ENCODE data around the gene ZNF491.
"Not testable (repeated sequence)": the region's sequence is repeated elsewhere in the genome, so short reads cannot be mapped to it uniquely, and the experiment has no call there.

Gene ZNF491

DNA sequence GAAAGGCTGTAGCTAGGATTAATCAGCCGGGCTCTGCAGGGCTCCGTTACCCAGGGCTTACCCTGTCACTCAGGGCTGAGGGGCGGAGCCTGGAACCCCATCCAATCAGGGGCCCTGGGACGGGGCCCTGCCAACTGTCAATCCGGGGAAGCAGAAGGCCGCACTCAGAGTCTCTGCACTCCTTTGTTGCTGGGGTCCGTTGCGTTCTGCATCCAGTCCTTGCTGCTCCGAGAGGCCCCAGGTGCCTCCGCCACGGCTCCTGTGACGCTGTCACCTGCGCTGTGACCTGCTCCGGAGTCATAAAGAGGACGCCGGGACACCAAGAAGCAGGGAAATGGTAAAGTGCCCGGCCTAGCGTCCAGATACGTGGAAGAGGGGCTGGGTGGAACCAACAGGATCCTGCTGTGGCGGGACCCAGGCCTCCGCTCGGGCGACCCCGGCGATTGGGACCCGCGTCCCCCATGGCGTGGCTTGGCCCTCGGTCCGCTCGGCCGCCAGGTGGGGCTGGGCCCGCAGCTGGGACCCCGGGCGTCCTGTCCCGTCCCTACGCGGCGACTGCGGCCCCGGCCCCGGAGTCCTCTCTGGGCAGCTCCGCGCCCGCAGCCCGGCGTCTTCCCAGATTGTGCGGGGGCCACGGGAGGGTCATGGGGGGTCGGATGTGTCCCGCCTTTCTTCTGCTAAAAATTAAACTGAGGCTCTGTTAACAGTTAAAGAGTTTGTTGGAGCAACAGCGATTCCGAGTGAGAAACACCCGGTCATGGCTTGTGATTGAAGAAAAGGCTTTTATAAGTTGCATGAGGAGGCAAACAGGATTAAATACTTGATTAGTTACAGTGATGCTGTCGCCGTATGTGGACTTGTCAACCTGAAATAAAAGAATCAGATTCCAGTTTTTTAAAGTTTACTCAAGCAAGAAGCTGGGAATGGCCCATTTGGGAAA, at the start of gene ZNF491:
Gene ZNF491 (plus strand): TSS at position 133 of the 940 bp plus-strand sequence. CDS start 7,431 bp downstream, outside the sequence.
- peak; percentile 48 for DNase-seq (ENCODE audit: low read depth)

DNA sequence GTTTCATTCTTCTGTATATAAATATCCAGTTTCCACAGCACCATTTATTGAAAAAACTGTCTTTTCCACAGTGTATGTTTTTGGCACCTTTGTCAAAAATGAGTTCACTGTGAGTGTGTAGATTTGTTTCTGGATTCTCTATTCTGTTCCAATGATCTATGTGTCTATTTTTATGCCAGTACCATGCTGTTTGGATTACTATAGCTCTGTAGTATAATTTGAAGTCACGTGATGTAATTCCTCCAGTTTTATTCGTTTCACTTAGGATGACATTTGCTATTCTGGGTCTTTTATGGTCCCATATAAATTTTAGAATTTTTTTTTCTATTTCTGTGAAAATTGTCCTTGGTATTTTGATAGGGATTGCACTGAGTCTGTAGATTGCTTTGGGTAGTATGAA, 48.6 kb upstream of the ZNF491 start:
- no peak for DNase-seq (ENCODE audit: low read depth)

DNA sequence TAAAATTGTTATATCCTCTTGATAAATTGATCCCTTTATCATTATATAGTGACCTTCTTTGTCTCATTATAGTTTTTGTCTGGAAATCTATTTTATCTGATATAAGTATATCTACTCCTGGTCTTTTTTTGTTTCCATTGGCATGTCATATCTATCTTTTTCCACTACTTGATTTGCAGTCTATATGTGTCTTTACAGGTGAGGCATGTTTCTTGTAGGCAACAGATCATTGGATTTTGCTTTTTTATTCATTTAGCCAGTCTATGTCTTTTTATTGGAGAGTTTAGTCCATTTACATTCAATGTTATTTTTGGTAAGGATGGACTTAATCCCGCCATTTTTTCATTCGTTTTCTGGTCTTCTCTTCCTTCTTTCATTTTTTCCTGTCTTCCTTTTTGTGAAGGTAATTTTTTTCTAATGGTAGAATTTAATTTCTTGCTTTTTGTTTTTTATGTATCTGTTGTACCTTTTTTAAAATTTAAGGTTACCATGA, 46.0 kb upstream of the ZNF491 start:
- no peak for DNase-seq (ENCODE audit: low read depth)

DNA sequence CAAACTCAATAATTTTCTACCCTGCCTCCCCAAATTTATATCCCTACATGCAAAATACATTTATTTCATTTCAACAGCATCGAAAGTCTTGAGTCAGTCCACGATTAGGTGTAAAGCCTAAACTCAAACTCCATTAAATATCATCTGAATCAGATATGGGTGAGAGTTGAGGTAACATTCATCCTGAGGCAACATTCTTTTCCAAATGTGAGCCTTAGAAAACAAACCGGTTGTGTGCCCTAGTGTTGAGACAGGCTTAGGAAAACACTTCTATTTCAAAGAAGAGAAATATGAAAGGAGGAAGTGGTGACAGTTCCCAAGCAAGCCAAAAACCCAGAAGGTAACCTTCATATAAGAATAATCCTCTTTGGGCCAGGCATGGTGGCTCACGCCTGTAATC, 43.7 kb upstream of the ZNF491 start:
- no peak for DNase-seq (ENCODE audit: low read depth)

DNA sequence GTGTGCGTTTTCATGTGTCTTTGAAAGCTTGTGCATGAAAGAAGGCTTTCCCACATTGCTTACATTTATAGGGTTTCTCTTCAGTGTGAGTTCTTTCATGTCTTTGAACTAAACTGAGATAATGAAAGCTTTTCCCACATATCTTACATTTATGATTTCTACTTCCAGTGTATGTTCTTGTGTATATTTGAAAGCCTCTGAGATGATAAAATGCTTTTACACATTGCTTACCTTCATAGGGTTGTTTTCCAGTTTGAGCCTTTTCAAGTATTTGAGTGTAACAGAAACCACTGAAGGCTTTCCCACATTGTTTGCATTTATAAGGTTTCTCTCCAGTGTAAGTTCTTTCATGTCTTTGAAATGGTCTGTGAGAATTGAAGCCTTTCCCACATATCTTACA, 41.4 kb upstream of the ZNF491 start:
- no peak for DNase-seq (ENCODE audit: low read depth)

DNA sequence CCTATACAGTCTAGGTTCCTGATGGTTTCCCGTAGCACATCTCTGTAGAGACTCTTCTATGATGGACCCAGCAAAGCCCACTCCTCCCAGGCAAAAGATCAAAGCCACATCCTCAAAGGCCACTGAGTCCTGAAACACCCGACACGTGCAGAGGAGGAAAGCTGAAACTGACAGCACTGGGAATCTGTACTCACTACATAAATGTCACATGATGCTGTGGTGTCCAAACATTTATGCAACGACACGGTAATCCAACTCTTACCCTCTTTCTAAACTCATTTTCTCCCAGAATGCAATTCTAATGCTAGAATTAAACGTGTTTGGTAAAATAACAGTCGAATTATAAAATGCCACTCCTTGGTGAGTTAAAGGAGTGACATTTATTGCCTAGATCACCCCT, 38.5 kb upstream of the ZNF491 start:
- no peak for DNase-seq (ENCODE audit: low read depth)

DNA sequence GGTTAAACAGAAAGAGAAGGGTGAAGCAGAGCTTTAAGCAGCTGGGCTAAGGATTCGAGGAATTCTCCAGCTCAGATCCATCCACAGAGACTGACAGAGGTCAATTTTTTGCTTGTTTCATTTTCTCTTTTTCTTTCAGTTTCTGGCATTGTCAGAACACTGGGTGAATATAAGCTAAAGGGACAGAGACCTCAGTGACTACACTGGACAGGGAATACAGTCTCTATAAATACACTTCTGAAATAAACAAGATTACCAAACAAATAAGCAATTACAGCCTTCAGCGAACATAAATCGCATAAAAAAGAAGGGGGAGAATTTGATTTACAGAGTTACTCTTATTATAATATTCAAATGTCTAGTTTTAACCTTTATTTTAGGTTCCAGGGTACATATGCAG, 35.2 kb upstream of the ZNF491 start:
- no peak for DNase-seq (ENCODE audit: low read depth)

DNA sequence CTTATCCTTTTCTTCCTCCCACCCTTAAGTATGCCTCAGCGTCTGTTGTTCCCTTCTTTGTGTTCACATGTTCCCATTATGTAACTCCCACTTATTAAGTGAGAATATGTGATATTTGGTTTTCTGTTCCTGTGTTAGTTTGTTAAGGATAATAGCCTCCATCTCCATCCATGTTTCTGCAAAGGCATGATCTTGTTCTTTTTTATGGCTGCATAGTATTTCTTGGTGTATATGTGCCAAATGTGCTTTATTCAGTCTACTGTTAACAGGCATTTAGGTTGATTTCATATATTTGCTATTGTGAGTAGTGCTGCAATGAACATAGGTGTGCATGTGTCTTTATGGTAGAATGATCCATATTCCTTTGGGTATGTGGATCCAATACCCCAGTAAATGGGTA, 34.7 kb upstream of the ZNF491 start:
- no peak for DNase-seq (ENCODE audit: low read depth)

DNA sequence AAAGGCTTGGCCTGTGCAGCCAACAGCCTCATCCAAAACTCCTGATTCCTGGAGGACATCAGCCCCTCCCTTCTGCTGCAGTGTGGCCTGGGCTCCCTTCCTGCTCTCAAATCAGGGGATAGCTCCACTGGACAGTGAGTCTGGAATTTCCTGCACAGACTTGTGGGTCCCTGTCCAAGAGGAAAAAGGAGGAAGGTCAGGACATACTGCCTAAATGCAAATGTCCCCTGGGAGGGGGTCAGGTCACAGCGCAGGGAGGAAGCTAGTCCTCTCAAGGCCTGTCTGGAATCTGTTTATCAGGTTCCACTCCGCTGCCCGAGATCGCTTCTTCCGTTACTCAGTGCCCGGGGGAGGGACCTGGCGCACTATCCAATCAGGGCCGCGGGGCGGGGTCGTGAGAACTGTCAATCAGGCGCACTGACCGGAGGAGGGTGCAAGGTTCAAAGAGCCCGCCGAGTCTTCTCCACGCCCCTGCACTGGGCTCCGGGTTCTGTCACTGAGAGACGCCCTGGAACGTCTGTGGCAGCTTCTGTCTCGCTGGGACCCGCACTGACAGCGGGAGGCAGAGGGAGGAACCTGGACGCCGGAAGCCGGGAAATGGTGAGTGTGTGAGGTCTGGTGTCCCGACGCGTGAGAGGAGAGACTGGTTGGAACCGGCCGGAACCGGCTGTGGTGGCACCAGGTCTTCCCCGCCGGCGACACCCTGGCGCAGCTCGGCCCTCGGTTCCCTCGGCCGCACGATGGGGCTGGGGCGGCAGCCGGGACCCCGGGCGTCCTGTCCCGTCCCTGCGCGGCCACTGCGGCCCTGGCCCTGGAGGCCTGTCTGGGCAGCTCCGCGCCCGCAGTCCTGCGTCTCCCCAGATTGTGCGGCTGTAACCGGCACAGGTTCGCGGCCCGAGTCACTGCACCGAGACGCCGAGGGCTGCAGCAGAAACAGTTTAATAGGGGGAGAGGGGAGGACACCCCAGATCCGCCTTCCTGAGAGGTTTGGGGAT, 31.4 kb upstream of the ZNF491 start, which contains the start of gene ZNF441:
Gene ZNF441 (plus strand): TSS at position 404 of the 995 bp plus-strand sequence. CDS start 194 bp downstream, at position 598.
- DNase-seq (ENCODE audit: low read depth): peak; percentile 83

DNA sequence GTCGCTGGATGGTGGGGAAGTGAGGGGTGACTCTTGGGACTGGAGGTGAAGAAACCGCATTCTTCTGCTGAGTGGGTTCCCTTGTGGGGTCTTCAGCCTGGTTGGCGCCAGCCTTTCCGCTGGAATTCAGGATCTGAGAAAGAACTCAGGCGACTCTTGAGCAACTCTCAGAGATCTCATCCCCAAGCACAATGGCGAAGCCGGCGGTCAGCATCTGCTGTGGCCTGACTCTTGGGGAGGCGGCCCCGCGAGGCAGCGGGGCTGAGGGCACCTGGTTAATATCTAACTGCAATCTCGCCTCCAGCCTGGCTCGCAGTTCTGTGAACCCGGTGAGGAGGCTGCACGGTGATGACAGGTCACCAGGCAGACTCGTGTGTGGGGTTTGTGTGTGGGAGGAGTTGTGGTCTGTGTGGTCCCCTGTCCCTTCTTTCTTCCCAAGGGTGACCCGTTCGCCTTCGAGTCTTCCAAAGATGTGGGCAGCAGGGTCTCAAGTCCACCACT, 30.6 kb upstream of the ZNF491 start:
- no peak for DNase-seq (ENCODE audit: low read depth)

DNA sequence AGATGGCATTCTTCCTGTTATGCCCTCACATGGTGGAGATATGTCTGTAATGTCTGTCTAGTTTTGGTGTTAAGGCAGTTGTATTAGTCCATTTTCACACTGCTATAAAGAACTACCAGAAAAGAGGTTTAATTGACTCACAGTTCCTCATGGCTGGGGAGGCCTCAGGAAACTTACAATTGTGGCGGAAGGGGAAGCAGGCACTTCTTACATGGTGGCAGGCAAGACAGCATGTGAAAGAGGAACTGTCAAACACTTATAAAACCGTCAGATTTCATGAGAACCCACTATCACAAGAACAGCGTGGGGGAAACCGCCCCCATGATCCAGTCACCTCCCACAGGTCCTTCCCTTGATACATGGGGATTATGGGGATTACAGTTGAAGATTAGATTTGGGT, 28.3 kb upstream of the ZNF491 start:
- no peak for DNase-seq (ENCODE audit: low read depth)

DNA sequence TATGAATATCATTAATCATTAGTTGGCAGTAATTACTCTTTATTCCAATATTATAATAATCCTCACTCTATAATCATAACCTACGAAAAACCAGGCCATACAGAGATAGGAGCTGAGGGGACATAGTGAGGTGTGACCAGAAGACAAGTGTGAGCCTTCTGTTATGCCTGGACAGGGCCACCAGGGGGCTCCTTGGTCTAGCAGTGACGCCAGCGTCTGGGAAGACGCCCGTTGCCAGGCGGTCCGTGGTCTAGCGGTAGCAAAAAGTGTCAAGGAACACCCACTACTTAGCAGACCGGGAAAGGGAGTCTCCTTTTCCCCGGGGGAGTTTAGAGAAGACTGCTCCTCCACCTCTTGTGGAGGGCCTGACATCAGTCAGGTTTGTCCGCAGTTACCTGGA, 26.8 kb upstream of the ZNF491 start:
- not testable (repeated sequence) for DNase-seq (ENCODE audit: low read depth)

DNA sequence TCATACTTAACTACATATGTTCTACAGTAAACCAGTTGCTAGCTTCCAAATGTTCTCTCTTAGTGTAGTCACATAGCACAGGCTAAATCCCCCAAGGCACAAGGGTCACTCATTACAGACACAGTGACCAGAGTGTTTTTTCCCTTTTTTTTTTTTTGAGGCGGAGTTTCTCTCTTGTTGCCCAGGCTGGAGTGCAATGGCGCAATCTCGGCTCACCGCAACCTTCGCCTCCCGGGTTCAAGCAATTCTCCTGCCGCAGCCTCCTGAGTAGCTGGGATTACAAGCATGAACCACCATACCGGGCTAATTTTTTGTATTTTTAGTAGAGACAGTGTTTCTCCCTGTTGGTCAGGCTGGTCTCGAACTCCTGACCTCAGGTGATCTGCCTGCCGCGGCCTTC, 21.7 kb upstream of the ZNF491 start:
- not testable (repeated sequence) for DNase-seq (ENCODE audit: low read depth)

DNA sequence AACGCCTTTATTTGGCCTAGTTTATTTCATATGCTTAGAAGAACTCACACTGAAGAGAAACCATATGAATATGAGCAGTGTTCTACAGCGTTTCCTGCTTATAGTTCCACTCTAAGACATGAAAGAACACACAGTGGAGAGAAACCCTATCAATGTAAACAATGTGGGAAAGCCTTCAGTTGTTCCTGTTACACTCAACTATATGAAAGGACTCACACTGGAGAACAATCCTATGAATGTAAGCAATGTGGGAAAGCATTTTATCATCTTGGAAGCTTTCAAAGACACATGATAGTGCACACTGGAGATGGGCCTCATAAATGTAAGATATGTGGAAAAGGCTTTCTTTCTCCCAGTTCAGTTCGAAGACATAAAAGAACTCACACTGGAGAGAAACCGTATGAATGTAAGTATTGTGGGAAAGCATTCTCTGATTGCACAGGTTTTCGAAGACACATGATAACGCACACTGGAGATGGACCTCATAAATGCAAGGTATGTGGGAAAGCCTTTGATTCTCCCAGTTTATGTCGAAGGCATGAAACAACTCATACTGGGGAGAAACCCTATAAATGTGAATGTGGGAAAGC, 17.8 kb upstream of the ZNF491 start:
- no peak for DNase-seq (ENCODE audit: low read depth)

DNA sequence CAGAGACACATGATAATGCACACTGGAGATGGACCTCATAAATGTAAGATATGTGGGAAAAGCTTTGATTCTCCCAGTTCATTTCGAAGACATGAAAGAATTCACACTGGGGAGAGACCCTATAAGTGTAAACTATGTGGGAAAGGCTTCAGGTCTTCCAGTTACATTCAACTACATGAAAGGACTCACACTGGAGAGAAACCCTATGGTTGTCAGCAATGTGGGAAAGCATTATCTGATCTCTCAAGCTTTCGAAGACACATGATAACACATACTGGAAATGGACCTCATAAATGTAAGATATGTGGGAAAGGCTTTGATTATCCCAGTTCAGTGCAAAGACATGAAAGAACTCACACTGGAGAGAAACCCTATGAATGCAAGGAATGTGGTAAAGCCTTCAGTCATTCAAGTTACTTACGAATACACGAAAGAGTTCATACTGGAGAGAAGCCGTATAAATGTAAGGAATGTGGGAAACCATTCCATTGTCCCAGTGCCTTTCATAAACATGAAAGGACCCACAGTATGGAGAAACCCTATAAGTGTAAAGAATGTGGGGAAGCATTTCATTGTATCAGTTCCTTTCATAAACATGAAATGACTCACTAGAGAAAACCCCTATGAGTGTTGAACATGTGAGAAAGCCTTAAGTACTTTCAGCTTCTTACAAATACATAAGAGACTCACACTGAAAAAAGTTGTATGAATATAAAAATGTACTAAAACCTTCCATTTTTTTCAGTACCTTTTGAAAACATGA, 16.8 kb upstream of the ZNF491 start:
- DNase-seq (ENCODE audit: low read depth): no peak

DNA sequence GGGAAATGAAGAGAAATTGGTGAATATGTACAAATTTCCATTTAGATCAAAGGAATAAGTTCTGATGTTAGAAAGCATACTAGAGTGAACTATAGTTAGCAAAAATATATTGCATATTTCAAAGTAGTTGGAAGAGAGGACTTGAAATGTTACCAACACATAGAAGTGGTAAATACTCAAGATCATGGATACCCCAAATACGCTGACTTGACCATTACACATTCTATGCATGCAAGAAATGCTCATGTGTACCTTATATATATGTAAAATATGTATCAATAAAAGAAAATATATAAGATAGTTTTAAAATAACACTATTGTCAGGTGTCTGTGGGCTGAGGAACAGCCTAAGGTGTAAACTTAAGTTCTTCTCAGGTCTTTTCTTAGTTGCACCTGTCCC, 14.6 kb upstream of the ZNF491 start:
- DNase-seq (ENCODE audit: low read depth): no peak

DNA sequence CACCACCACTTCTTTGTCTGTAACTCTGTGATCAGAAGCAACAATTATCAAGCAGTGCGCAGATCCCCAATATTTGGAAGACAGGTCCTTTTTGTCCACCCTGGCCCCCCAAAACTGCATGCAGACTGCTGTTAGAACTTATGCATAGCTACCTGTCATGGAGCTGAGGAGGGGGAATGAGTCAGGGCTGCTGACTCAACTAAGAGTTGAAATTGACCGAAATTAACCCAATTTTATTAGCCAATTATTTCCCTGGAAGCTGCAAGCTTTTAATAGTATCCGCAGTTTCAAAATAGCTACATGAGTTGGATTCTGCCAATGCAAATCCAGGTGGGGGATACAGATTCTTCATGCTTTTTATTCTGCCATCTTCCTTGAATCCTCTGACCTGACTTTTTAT, 14.0 kb upstream of the ZNF491 start:
- DNase-seq (ENCODE audit: low read depth): no peak

DNA sequence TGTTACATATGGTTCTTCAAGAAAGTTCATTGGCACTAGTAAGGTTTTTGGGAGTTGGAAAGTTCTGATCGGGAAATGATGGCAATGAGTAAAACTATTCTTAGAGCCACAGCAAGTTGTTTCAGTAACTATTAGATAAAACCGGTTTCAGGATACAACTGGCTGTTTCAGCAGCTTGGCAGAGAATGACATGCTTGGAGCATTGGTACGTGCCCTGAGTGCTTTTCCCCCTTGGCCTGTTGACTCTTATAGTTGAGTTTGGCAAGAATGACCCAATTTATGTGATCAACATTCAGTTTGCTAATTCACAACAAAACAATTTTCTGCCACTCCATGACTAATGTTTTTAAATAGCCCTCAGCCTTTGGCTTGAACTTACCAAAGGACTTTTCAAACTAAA, 10.8 kb upstream of the ZNF491 start:
- no peak for DNase-seq (ENCODE audit: low read depth)

DNA sequence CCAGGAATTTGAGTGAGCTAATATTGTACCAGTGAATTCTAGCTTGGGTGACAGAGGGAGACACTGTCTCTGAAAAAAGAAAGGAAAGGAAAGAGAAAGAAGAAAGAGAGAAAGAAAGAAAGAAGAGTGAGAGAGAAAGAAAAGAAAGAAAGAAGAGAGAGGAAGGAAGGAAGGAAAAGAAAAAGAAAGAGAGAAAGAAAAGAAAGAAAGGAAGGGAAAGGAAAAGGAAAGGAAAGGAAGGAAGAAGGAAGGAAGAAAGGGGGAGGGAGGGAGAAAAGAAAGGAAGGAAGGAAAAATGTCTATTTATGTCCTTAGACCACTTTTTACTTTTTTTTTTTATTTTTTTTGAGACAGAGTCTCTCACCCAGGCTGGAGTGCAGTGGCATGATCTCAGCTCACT, 5.4 kb upstream of the ZNF491 start:
- DNase-seq (ENCODE audit: low read depth): no peak

DNA sequence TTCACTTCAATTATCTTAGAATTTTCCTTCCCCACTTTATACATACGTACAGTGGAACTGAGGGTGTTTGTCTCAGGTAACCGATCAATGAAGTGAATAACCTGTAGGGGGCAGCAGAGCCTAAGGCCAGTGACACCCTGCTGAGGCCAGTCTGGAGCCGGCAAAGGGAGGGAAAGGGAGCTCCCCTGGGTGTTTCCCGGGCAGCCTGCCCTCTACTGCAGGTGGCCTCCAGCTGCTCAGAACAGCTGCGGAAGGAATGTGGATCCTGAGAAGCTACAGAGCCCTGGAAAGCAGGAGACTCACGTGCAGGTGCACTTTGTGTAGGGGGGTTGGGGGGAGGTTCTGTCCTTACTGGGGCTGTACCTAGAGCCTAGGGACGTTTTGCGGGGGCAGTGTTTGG, 832 bp upstream of the ZNF491 start:
- DNase-seq (ENCODE audit: low read depth): no peak

All from GM04503 (cell line).